Right lobe of liver (tissue), 4 donors: Measurements from ENCODE around the gene COMMD6.

Experiments
- CTCF ChIP-seq, 4 donors: fragments of 200-600 bp in 3 of 4; fragments of 450-650 bp in 1 of 4; IDR thresholded peaks; one replicate each; pipeline versions ENCODE4 v1.5.1 to v1.8.0; 2016 to 2022; ENCODE audit warnings: antibody characterized with exemption in 4 of 4, mild to moderate bottlenecking in 2 of 4
- POLR2A ChIP-seq: fragments of 450-650 bp; IDR thresholded peaks from one replicate; pipeline ENCODE4 v1.6.1; 2017; ENCODE audit warnings: antibody characterized with exemption, mild to moderate bottlenecking
- donor health status: DM: no; HTN: no; CAD: no.
- donor health status: DM: no; HTN: no; CAD: no.
- donor health status: DM: no; HTN: yes; CAD: no.

GRCh38 chr13:75555836-75556235 lies 18.2 kb upstream of the COMMD6 start:
- no peak for TF ChIP-seq CTCF (IDR thresholded peaks at IDR 0.05)
- no peak for TF ChIP-seq POLR2A
